NCI-H2227 (cell line): ENCODE measurements around the gene LRCH4.
"Not testable (repeated sequence)": the region's sequence is repeated elsewhere in the genome, so short reads cannot be mapped to it uniquely, and the experiment has no call there.

Source experiments
- DNase-seq: peaks from one replicate; lab custom pipeline; 2025; ENCODE audit not compliant: unreplicated experiment; lab: John Stamatoyannopoulos, UW

LRCH4 gene

DNA sequence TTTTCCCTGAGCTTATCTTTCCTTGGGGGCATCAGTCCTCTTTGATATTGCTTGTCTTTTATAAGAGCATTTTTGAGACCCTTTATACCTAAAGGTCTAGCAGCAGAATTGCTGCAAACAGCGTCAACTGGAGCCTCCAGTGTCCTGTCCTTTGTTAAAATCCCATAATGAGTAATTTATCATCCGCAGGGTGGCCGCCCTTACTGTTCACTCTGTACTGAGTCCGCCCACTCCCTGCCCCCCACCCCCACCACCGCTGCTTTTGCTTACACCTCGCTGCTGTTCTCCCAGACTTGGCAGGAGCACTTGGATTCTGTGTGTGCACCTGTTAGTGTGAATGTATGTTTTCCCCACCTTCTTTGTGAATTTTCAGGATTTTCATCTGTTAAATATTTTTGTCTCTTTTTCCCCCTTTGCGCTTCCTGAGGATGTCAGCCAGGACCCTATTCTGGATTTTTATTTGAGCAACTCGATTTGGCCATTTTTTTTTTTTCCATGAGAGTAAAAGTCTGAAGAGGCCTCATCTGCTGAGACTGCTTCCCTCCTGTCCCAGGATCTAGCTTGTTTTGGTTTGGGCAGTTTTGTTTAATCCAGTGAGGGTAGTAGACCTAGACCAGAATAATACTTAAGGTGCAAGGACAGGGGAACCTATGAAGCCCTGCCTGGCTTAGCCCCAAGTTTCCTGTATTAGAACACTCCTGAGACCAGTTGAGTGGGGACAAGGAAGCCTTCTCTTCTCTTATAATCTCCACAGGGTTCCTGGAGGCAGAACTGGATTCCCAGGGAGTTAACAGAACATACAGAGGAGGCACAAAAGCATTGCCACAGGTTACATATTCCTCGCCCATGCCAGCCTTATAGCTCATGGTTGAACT, 38.8 kb downstream of the LRCH4 start:
- peak; percentile 72 for DNase-seq

DNA sequence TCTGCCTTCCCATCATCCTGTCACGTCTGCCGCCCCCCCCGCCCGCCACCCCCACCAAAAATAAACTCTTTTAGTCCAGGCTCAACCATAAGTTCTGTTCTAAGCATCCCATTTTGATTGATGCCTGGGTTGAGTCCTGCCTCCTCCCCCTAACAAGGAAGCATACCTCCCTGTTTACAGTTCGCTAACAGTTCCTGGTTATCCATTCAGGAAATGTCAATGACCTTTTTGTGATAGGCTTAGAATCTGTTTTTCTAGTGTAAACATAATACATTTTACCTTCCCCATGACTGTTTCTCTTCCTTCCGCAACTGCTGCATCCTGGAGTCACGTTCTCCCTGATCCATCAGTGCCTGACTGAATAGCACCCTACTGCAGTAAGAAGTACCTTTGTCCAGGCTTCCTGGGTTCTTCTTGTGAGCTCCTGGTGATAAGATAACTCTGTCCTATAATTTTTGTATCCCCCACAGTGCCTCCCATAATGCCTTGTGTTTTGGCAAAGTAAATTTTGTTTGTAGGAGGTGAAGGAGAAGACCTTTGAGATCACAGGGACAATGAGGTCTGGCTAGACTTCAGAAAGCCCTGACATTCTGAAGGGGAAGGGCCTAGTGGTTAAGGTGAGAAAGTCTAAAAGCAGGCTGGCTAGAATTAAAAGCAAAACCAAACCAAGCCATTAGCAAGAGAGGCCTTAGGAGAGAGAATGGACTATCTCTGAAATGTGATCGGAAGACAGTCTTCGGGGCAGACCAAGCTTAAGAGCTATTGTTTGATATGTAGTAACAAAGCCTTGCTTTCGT, 39.6 kb downstream of the LRCH4 start:
- DNase-seq, result no peak

DNA sequence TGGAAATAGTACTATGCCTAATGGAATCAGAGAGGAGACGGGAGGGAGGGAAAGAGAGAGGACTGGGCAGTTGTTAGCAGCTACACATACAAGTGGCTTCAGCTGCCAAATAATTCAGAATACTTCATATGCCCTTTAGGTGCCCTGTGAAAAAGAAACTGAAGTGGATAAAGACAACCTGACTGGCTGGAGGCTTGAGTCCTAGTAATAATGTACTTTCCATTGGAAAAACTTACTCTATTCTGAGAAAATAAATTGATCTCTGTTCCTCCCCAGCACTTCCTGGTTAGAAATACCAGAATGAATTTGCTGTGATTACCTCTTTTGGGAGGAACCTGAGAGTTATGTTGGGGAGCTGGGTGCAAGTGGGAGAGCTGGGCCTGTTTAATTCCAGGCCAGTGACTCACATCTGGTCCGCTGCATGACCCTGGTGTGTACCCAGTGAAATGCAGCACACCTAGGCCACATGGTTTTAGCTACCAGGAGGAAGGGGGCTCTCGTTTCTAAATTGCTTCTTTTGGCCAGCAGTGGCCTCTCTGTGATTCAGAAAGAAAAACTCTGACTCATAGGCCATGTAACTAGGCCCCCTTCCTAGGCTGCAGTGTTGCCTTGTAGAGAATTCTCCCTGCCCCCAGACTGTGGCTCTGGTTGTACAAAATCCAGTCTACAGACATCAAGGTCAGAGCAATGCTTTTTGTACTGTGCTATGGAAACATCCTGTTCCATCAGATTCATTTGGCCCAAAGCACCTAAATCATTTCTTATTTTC, 40.4 kb downstream of the LRCH4 start:
- DNase-seq, result peak; percentile 45

DNA sequence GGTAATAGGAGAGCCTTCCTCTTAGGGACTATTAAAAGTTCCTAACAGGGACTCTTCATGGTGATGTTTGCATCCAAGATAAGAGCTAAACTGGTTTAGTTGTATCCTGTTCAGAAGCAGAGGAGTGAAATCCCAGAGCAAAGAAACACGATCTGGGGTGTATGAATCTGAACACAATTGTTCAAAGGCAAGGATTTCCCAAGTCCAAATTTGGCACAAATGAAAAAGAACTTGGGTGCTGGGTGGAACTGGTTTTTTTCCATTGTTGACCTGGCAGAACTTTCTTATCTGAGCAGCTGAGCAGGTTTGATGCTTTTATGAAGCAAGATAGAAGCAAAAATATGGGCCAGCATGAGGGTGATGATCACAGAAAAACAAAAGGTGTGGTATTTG, 41.0 kb downstream of the LRCH4 start:
- no peak for DNase-seq

DNA sequence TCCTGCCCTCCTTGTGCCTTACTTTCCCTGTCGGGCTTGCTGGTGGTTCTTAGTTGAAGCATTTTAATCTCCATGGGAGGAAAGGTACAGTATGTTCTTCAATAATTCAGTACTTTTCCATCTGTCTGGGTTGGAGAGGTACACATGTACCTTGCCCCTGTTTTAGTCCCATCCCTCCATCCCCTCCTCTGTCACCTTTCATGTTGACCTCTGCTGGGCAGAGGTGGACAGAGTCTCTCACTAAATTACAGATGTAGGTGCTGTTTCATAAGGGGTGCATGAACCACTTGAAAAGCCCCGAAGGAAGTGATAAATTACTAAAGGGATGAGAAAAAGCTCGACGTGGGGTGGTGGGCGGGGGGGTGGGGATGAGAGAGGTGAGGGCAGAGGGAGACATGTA, 41.5 kb downstream of the LRCH4 start:
- DNase-seq, result no peak

DNA sequence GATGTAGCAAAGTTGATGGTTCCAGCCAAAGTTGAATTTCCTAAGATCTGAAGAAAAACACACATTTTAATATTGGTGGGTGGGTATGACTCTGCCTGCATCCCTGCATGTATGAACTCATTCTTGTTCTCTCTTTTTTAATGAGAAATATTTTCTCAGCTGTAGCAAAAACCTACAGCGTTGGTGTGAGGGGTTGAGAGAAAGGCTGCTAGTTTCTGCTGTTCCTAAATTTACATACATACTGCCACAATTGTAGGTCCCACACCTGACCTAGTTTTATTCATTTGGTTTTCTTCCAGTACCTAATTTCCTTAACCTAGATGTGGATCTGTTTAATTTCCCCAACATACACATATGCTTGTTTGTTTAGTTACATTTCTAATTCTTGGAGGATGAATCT, 42.3 kb downstream of the LRCH4 start:
- DNase-seq, result no peak

DNA sequence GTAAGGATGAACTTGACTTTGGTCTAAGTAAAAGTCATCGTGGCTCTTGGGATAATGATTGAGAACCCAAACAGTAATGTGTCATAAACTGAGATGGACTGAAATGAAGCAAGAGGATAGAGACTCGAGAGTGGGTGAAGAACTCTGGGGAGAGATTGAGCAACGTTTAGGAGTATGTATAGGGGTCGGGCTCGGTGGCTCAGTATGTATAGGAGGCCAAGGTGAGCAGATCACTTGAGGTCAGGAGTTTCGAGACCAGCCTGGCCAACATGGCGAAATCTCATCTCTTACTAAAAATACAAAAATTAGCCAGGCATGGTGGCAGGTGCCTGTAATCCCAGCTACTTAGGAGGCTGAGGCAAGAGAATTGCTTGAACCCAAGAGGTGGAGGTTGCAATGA, 44.6 kb downstream of the LRCH4 start:
- DNase-seq, result not testable (repeated sequence)

DNA sequence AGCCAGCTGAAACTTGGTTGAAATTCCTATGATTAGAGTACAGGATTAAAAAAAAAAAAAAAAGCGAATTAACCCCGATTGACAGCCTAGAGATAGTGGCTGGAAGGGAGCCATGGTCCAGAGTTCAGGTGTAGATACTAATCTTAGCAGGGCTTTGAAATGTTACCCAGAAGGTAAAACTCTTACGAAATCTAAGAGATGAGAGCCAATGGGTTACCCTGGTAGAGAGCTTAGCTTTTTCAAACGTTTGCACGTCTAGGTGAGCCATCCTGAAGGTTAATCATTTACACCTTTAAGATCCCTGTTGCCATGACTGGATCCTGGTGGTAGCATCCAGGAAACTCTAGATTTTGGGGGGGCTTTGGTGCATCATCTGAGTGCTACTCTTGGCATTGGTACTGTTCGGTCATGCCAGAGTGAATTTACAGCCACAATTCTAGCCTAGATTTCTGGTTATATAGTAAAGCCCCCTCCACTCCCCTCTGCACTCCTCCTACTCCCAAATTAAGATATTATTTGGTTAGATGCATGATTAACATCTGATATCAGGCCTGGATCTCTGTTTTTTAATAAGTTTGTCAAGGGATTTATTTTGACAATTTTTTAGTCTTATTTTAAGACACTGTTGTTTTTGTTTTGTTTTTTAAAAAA, 45.7 kb downstream of the LRCH4 start:
- DNase-seq, result no peak

DNA sequence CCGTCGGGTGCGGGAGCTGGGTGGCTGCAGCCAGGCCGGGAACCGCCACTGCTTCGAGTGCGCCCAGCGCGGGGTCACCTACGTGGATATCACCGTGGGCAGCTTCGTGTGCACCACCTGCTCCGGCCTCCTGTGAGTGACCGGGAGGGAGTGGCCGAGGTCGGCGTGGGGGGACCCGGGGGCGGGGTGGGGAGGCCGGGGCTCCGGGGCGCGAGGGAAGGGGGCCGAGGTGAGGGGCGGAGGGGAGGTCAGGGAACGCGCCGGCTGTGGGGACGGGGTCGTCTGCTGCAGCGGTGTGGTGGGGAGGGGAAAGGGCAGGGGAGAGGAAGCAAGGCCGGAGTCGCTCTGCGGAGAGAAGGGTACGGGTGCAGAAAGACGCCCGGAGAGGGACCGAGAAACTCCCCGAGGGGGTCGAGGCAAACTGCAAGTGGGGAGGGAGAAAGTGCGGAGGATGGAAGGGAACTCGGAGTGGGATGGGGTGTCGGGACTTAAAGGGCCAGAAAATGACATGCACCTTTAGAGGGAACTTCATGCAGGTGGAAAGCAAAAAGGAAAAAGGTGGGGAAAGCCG, 46.4 kb downstream of the LRCH4 start:
- DNase-seq, result no peak

DNA sequence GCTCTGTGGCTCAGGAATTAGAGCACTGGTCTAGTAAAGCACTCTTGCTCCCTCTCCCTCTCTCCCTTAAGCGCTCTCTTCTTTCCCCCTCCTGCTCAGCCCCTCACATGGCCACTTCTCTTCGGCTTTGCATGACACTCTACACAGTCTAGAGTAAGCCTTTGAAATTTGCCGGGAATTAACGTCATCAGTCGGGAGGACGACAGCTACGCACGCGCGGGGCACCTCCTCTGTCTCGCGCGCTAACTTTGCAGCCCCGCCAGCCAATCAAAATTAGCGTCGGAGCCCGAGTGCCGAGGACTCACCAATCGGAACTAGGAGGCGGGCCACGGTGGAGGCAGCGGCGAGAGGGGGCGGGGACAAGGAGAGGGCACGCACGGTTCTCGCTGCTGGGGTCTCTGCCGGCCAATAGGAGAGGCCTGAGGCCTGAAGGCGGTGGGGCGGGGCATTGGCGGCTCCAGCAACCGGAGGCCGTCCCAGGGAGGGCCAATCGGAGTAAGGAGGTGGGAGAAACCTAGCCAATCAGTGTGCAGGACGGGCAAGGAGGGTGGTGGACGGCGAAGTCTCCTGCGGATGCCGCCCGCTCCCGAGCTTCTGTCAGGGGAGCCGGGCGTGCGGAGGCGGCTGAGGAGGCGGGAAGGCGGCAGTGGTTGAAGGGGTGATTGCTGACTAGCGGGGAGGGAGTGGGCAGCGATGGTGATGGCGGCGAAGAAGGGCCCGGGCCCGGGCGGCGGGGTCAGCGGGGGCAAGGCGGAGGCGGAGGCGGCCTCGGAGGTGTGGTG, 47.1 kb downstream of the LRCH4 start, which contains the start of gene AGFG2:
Gene AGFG2, plus strand, starts transcription at position 550 of the 782 bp plus-strand sequence. Its CDS starts 144 bp downstream, at position 694.
- peak; percentile 100 for DNase-seq

DNA sequence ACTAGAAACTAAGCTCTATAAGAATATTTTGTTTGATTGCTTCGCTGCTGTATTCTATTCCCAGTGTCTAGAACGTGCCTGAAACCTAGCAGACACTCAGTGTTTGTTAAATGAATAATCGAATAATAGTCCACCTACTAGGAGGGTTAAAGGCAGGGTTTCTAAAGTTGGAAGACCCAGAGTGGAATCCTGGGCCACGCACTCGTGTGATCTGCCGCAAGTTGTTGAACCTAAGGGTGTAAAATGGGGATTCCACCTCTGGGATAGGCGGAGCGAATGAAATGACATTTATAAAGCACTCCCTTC, 47.6 kb downstream of the LRCH4 start:
- no peak for DNase-seq

DNA sequence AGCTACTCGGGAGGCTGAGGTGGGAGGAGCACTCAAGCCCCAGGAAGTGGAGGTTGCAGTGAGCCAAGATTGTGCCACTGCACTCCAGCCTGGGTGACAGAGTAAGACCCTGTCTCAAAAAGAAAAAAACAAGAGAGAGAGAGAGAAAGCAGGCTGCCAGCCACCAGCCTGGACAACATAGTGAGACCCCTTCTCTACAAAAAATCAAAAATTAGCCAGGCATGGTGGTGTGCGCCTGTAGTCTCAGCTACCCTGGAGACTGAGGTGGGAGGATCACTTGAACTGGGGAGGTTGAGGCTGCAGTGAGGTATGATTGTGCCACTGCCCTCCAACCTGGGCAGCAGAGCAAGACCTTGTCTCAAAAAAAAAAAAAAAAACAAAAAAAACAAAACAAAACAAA, 49.2 kb downstream of the LRCH4 start:
- DNase-seq, result not testable (repeated sequence)

DNA sequence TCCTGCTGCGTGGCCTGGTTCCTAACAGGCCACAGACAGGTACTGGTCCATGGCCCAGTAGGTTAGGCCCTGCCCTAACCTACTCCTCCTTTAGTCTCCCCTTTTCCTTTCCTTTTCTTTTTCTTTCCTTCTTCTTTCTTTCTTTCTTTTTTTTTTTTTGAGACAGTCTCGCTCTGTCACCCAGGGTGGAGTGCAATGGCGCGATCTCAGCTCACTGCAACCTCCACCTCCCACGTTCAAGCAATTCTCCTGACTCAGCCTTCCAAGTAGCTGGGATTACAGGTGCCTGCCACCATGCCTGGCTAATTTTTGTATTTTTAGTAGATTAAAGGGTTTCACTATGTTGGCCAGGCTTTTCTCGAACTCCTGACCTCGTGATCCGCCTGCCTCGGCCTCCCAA, 49.9 kb downstream of the LRCH4 start:
- not testable (repeated sequence) for DNase-seq

DNA sequence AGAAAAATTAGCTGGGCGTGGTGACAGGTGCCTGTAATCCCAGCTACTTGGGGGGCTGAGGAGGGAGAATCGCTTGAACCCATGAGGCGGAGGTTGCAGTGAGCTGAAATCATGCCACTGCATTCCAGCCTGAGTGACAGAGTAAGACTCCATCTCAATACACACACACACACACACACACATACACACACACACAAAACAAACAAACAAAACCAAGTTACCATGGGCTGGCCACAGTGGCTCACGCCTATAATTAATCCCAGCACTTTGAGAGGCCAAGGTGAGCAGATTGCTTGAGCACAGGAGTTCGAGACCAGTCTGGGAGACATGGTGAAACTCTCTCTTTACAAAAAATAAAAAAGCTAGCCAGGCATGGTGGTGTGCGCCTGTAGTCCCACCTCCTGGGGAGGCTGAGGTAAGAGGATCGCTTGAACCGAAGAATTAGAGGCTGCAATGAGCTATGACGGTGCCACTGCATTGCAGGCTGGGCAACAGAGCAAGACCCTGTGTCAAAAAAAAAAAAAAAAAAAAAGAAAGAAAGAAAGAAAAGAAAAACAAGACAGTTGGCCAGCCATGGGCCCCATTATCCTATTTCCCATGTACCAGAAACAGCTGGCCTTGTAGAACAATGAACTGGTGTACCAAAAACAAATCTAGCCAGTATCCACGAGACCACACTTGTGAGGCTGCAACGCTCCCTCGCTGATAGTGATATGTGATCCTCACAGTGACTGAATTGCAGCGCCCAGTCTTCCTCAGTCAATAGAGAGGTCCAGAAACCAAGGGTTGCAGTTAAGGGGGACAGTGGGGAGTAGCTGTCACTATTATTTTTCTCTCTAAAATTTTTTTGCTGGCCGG, 53.5 kb downstream of the LRCH4 start:
- no peak for DNase-seq

DNA sequence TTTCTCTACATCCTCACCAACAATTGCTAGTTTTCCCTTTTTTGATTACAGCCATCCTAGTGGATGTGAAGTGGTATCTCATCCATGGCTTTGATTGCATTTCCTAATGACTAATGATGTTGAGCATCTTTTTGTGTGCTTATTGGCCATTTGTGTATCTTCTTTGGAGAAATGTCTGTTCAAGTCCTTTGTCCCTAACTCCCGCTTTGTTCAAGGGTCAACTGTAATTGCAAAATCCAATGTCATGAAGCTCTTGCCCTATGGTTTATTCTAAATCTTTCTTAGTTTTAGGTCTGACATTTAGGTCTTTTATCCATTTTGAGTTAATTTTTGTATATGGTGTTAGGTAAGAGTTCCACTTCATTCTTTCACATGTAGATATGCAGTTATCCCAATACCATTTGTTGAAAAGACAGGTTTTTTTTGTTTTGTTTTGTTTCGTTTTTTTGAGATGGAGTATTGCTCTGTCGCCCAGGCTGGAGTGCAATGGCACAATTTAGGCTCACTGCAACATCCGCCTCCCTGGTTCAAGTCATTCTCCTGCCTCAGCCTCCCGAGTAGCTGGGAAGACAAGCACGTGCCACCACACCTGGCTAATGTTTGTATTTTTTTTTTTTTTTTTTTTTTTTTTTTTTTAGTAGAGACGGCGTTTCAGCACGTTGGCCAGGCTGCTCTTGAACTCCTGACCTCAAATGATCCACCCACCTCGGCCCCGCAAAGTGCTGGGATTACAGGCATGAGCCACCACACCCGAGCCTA, 57.6 kb downstream of the LRCH4 start:
- DNase-seq, result not testable (repeated sequence)
